HepG2 (cell line): ENCODE data around the gene THSD4. TPM values are rescaled to one million over a fixed set of nuclear protein-coding genes. Genes with fewer than 3 reads are reported as not detected.

Experiments
- ATAC-seq: fragments of 200-7000 bp; cut with Tn5 transposase; 3 replicates; pipeline ENCODE4 v1.9.1; 2020; ENCODE audit warnings: mild to moderate bottlenecking, moderate library complexity
- BruUV-seq: library from RNA; stranded (reverse); fragments of 400-500 nt; replicated peaks from 2 replicates; lab custom pipeline; 2021; lab: Mats Ljungman, UMichigan
- CTCF ChIA-PET: fragments of 300-600 bp; formaldehyde crosslinking; extraction: SDS; loops from one replicate; lab custom pipeline; 2021; ENCODE audit warnings: low total read pairs, inconsistent platforms, low intra/inter-chr PET ratio; lab: Yijun Ruan, JAX
- POLR2A ChIA-PET: fragments of 350-600 bp; sonication (Branson Sonifier 250); formaldehyde crosslinking; loops from one replicate; lab custom pipeline; 2020; ENCODE audit warnings: antibody characterized with exemption, inconsistent platforms; lab: Yijun Ruan, JAX
- DNase-seq: peaks from one replicate; pipeline ENCODE4 v3.0.0-alpha.2; 2015; ENCODE audit warnings: low spot score
- FAIRE-seq: peaks from 3 replicates; lab custom pipeline; 2011; peaks lifted over from hg19 to GRCh38; lab: Jason Lieb, UNC
- H2AFZ ChIP-seq: one replicate; pipeline ENCODE4 v1.6.1; 2011; ENCODE audit warnings: low read length, inconsistent platforms
- H3K27ac ChIP-seq: fragments of 300-600 bp; 3 replicates; pipeline ENCODE4 v1.8.0; 2011; ENCODE audit warnings: mixed run types, mild to moderate bottlenecking, mixed read lengths, low read length, inconsistent platforms; ENCODE audit not compliant: insufficient read depth; ENCODE audit errors: extremely low read length
- H3K27me3 ChIP-seq, 2 experiments: fragments of 200-600 bp in 1 of 2; 2 replicates in 1 of 2; 3 replicates in 1 of 2; pipeline versions ENCODE4 v1.6.0 to v1.8.0; 2011; ENCODE audit warnings: low read length in 2 of 2, mild to moderate bottlenecking in 2 of 2, moderate library complexity in 2 of 2, inconsistent platforms in 1 of 2; ENCODE audit not compliant: insufficient read depth in 2 of 2, control insufficient read depth in 1 of 2
- H3K36me3 ChIP-seq, 2 experiments: fragments of 200-600 bp in 1 of 2; replicated peaks in 1 of 2; 2 replicates in 1 of 2; 3 replicates in 1 of 2; pipeline versions ENCODE4 v1.5.1 to v1.8.0; 2011; ENCODE audit warnings: low read length in 2 of 2, inconsistent platforms in 1 of 2; ENCODE audit not compliant: insufficient read depth in 2 of 2, control insufficient read depth in 1 of 2
- H3K4me1 ChIP-seq: 2 replicates; pipeline ENCODE4 v1.5.1; 2012; ENCODE audit warnings: low read length, inconsistent platforms; ENCODE audit not compliant: insufficient read depth
- H3K4me2 ChIP-seq: 2 replicates; pipeline ENCODE4 v1.6.0; 2011; ENCODE audit warnings: low read depth, low read length, inconsistent platforms
- H3K4me3 ChIP-seq, 3 experiments: fragments of 200-600 bp in 1 of 3; sonication (generic), shearing (Covaris generic) in 1 of 3; replicated peaks in 1 of 3; 2 replicates each; pipeline ENCODE4 v1.5.1; 2011 to 2016; ENCODE audit warnings: low read length in 3 of 3, inconsistent platforms in 2 of 3, low read depth in 2 of 3, mild to moderate bottlenecking in 2 of 3, control low read depth in 1 of 3, mixed read lengths in 1 of 3; ENCODE audit not compliant: insufficient read depth in 1 of 3
- H3K79me2 ChIP-seq: one replicate; pipeline ENCODE4 v1.6.1; 2011; ENCODE audit warnings: low read length, inconsistent platforms; ENCODE audit not compliant: insufficient read depth
- H3K9ac ChIP-seq: 2 replicates; pipeline ENCODE4 v1.6.0; 2011; ENCODE audit warnings: mild to moderate bottlenecking, low read depth, low read length, inconsistent platforms; ENCODE audit not compliant: insufficient read depth
- H3K9me3 ChIP-seq: 2 replicates; pipeline ENCODE4 v1.5.1; 2012; ENCODE audit warnings: mild to moderate bottlenecking, low read length
- H4K20me1 ChIP-seq: 2 replicates; pipeline ENCODE4 v1.6.0; 2011; ENCODE audit warnings: inconsistent platforms, mild to moderate bottlenecking, low read length, moderate library complexity; ENCODE audit not compliant: insufficient read depth
- IRF9 ChIP-seq: sonication (generic); formaldehyde crosslinking; IDR thresholded peaks from 2 replicates; pipeline ENCODE4 v1.8.0; 2022; ENCODE audit warnings: missing genetic modification reagents, mild to moderate bottlenecking, borderline replicate concordance
- NFE2L2 ChIP-seq: fragments of 150-350 bp; IDR thresholded peaks from 2 replicates; pipeline ENCODE4 v1.6.1; 2014; ENCODE audit warnings: low read length
- NR0B2 ChIP-seq: sonication (generic); formaldehyde crosslinking; IDR thresholded peaks from 2 replicates; pipeline ENCODE4 v1.4.0; 2020; ENCODE audit warnings: mild to moderate bottlenecking, missing genetic modification reagents
- NR2F1 ChIP-seq, 2 experiments: fragments of 450-650 bp in 1 of 2; formaldehyde crosslinking in 1 of 2; IDR thresholded peaks; 2 replicates each; pipeline versions ENCODE4 v1.5.0 to v1.6.1; 2016 to 2020; ENCODE audit warnings: mild to moderate bottlenecking in 1 of 2, missing compliant biosample characterization in 1 of 2, missing genetic modification reagents in 1 of 2, moderate library complexity in 1 of 2
- SMAD9 ChIP-seq: sonication (generic); formaldehyde crosslinking; IDR thresholded peaks from 2 replicates; pipeline ENCODE4 v1.5.1; 2020; ENCODE audit warnings: mild to moderate bottlenecking, missing genetic modification reagents
- ZGPAT ChIP-seq: IDR thresholded peaks from 2 replicates; pipeline ENCODE4 v1.6.1; 2016; ENCODE audit warnings: mild to moderate bottlenecking
- ZNF547 ChIP-seq: sonication (generic); formaldehyde crosslinking; IDR thresholded peaks from 2 replicates; pipeline ENCODE4 v1.5.1; 2020; ENCODE audit warnings: mild to moderate bottlenecking, missing genetic modification reagents
- ZNF879 ChIP-seq: sonication (generic); formaldehyde crosslinking; IDR thresholded peaks from 2 replicates; pipeline ENCODE4 v1.8.1; 2023; ENCODE audit warnings: missing genetic modification reagents
- ZSCAN30 ChIP-seq: sonication (generic); formaldehyde crosslinking; IDR thresholded peaks from 2 replicates; pipeline ENCODE4 v1.5.0; 2020; ENCODE audit warnings: mild to moderate bottlenecking, missing genetic modification reagents
- ZSCAN5A ChIP-seq: sonication (generic); formaldehyde crosslinking; IDR thresholded peaks from 2 replicates; pipeline ENCODE4 v1.8.0; 2022; ENCODE audit warnings: mild to moderate bottlenecking, missing genetic modification reagents, borderline replicate concordance
- WGBS: methylation state at CpG from one replicate; pipeline ENCODE4 v1.1.6; 2017; ENCODE audit warnings: low lambda C conversion rate; 5-methylcytosine and 5-hydroxymethylcytosine counted together
- in situ Hi-C: cut with HindIII; loops from 2 replicates; pipeline ENCODE4 v1.10.0; 2017; ENCODE audit warnings: low pct_unique_long_range_greater_than_20kb; ENCODE audit not compliant: extremely low pct_ligation_motif_present
- intact Hi-C: fragments of 100-400 bp; cut with micrococcal nuclease; formaldehyde crosslinking; loops from one replicate; pipeline ENCODE4 v1.10.0; 2022; ENCODE audit not compliant: unreplicated experiment
- polyA plus RNA-seq, 8 experiments: library from polyadenylated mRNA; depleted of rRNA in 3 of 8; stranded (reverse) in 7 of 8; unstranded in 1 of 8; fragments of >200 nt; fragmentation: Illumina TruSeq in 4 of 8; extraction: Trizol in 4 of 8; gene quantifications; 2 replicates each; pipeline versions ENCODE4 v1.2.1 to v1.2.3, GENCODE V29; 2011 to 2016; ENCODE audit warnings: low read depth in 4 of 8, missing spikeins in 1 of 8, mixed read lengths in 1 of 8; ENCODE audit not compliant: insufficient read depth in 1 of 8
- total RNA-seq, 5 experiments: library from RNA; depleted of rRNA; stranded (reverse); fragments of >200 nt; fragmentation: Illumina TruSeq; extraction: Trizol; gene quantifications; 2 replicates each; pipeline ENCODE4 v1.2.3, GENCODE V29; 2016; ENCODE audit warnings: low read depth in 1 of 5

The THSD4 gene
- total and polyA plus RNA-seq, 2 of the 13 experiments (the other 11 are each of a cell fraction or from before 2014, with no cell fraction given), result 0.07 to 0.21 TPM

GRCh38 chr15:71319935-71320334 lies 204.7 kb downstream of the THSD4 start:
- TF ChIP-seq SMAD9 (CRISPR knock-in tag), result no peak
- TF ChIP-seq IRF9, result no peak
- TF ChIP-seq ZSCAN5A (CRISPR knock-in tag), result no peak
- no peak for TF ChIP-seq ZGPAT (CRISPR knock-in tag)
- TF ChIP-seq NFE2L2, result no peak
- TF ChIP-seq NR2F1 (CRISPR knock-in tag; IDR thresholded peaks at IDR 0.05), result no peak
- no peak for TF ChIP-seq ZSCAN30
- no peak for TF ChIP-seq ZNF547 (CRISPR knock-in tag)
- no peak for TF ChIP-seq NR0B2 (CRISPR knock-in tag)
- TF ChIP-seq ZNF879 (CRISPR knock-in tag), result no peak
- intact Hi-C loops, result no loop called here
- ATAC-seq, result no peak
- DNase-seq, result no peak
- Histone ChIP-seq H3K9ac (no peak overlapping the region), H2AFZ (no peak overlapping the region), H3K9me3 (no peaks in the 10 kb centered on the region), H3K27me3 (no peaks in the 10 kb centered on the region; a peak in 1 of 5 replicates), H3K27ac (no peak overlapping the region), H4K20me1 (no peaks in the 10 kb centered on the region), H3K79me2 (no peaks in the 10 kb centered on the region), H3K4me1 (no peaks in the 10 kb centered on the region), H3K36me3 (no peaks in the 10 kb centered on the region), H3K4me2 (no peak overlapping the region), H3K4me3 (no peak overlapping the region)
- no peak for FAIRE-seq
- POLR2A ChIA-PET, result no interaction called here
- in situ Hi-C loops, result no loop called here
- no TSS peak for BruUV-seq
- CTCF ChIA-PET, result no interaction called here
- WGBS, result 2% methylated on average over 3 of the region's 3 CpGs
